ENCODE data around the gene ITGBL1. TPM values are rescaled to one million over a fixed set of nuclear protein-coding genes. Genes with fewer than 3 reads are reported as not detected.

ITGBL1 gene
- total and polyA plus RNA-seq, 2 of the 13 experiments (the other 11 are each of a cell fraction or from before 2014, with no cell fraction given): 0.02 TPM; not detected in 1

DNA sequence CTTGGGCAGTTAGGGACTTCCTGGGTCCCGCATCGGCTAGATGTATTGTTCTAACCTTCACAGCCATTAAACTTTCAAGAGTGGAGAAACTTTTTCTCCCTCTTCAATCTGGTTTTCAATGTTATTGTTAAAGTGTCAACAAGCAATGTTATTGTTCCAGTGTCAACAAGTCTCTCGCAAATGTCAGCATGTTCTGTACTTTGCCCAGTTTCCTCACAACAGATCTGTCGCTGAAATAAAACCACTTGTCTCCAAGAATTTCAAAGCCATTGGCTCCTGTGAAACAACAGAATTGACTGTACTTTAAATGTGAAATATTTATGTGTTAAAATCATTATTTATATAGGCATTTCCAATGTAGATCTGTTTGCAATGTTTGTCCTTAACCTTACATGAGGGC is 138.0 kb downstream of the ITGBL1 start (continued):
- TF ChIP-seq, protein P1, sequence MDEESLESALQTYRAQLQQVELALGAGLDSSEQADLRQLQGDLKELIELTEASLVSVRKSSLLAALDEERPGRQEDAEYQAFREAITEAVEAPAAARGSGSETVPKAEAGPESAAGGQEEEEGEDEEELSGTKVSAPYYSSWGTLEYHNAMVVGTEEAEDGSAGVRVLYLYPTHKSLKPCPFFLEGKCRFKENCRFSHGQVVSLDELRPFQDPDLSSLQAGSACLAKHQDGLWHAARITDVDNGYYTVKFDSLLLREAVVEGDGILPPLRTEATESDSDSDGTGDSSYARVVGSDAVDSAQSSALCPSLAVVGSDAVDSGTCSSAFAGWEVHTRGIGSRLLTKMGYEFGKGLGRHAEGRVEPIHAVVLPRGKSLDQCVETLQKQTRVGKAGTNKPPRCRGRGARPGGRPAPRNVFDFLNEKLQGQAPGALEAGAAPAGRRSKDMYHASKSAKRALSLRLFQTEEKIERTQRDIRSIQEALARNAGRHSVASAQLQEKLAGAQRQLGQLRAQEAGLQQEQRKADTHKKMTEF (CRISPR knock-in tag; IDR thresholded peaks at IDR 0.05): peak; percentile 54; the same call in 1 of the 2 replicates
- TF ChIP-seq SOX6 (IDR thresholded peaks at IDR 0.05) (no peak), SOX6 (CRISPR knock-in tag; IDR thresholded peaks at IDR 0.05) (peak; percentile 80), SOX13 (IDR thresholded peaks at IDR 0.05) (no peak), SOX13 (CRISPR knock-in tag; conservative IDR thresholded peaks at IDR 0.05 in 1 of 2, IDR thresholded peaks at IDR 0.05 in 1 of 2) (peak in 1 of 2 experiments; percentile 82; a peak in 2 of 4 replicates), XRCC5 (optimal IDR thresholded peaks at IDR 0.05; ENCODE audit: low read length) (no peak), SRF (IDR thresholded peaks at IDR 0.05; ENCODE audit: low read depth, low read length) (no peak), SMAD3 (CRISPR knock-in tag; IDR thresholded peaks at IDR 0.05) (no peak), ZNF652 (CRISPR knock-in tag; IDR thresholded peaks at IDR 0.05; ENCODE audit: borderline replicate concordance, low read depth) (no peak), SOX5 (CRISPR knock-in tag; IDR thresholded peaks at IDR 0.05; ENCODE audit: borderline replicate concordance) (peak; percentile 90), FOXA3 (CRISPR knock-in tag; IDR thresholded peaks at IDR 0.05) (peak; percentile 81), YEATS2 (CRISPR knock-in tag; IDR thresholded peaks at IDR 0.05; ENCODE audit: borderline replicate concordance) (no peak)
- TF ChIP-seq, protein P2, sequence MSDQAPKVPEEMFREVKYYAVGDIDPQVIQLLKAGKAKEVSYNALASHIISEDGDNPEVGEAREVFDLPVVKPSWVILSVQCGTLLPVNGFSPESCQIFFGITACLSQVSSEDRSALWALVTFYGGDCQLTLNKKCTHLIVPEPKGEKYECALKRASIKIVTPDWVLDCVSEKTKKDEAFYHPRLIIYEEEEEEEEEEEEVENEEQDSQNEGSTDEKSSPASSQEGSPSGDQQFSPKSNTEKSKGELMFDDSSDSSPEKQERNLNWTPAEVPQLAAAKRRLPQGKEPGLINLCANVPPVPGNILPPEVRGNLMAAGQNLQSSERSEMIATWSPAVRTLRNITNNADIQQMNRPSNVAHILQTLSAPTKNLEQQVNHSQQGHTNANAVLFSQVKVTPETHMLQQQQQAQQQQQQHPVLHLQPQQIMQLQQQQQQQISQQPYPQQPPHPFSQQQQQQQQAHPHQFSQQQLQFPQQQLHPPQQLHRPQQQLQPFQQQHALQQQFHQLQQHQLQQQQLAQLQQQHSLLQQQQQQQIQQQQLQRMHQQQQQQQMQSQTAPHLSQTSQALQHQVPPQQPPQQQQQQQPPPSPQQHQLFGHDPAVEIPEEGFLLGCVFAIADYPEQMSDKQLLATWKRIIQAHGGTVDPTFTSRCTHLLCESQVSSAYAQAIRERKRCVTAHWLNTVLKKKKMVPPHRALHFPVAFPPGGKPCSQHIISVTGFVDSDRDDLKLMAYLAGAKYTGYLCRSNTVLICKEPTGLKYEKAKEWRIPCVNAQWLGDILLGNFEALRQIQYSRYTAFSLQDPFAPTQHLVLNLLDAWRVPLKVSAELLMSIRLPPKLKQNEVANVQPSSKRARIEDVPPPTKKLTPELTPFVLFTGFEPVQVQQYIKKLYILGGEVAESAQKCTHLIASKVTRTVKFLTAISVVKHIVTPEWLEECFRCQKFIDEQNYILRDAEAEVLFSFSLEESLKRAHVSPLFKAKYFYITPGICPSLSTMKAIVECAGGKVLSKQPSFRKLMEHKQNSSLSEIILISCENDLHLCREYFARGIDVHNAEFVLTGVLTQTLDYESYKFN (CRISPR knock-in tag; conservative IDR thresholded peaks at IDR 0.05): peak; percentile 35; the same call in 1 of the 2 replicates

Measured in HepG2 (cell line).